HCT116 (cell line): Measurements from ENCODE around the gene COL9A3. TPM values are rescaled to one million over a fixed set of nuclear protein-coding genes. Genes with fewer than 3 reads are reported as not detected.

Experiments
- ATAC-seq: fragments of 200-7000 bp; cut with Tn5 transposase; 2 replicates; pipeline ENCODE4 v1.9.1; 2020; ENCODE audit warnings: mild to moderate bottlenecking, moderate library complexity
- BruUV-seq: library from RNA; stranded (reverse); fragments of 400-500 nt; replicated peaks from 2 replicates; lab custom pipeline; 2021; lab: Mats Ljungman, UMichigan
- CTCF ChIA-PET: fragments of 300-600 bp; sonication (Branson Sonifier 250); formaldehyde crosslinking; loops from one replicate; lab custom pipeline; 2021; ENCODE audit warnings: antibody characterized with exemption; lab: Charles Lee
- POLR2A ChIA-PET: fragments of 300-600, 350-600 bp; sonication (Branson Sonifier 250); formaldehyde crosslinking; loops from one replicate; lab custom pipeline; 2021; ENCODE audit warnings: antibody characterized with exemption; lab: Charles Lee
- RAD21 ChIA-PET, 2 experiments: fragments of 300-600 bp; sonication (Branson Sonifier 250); formaldehyde crosslinking; loops; one replicate each; lab custom pipeline; 2023; ENCODE audit warnings: low total read pairs in 2 of 2; ENCODE audit not compliant: uncharacterized antibody in 2 of 2, unreplicated experiment in 2 of 2, low non-redundant PET in 1 of 2; lab: Charles Lee
- DNase-seq: peaks from one replicate; pipeline ENCODE4 v3.0.0-alpha.2; 2010; ENCODE audit warnings: low read depth, low spot score
- H2AFZ ChIP-seq: fragments of 200-600 bp; shearing (Covaris generic), sonication (generic); 2 replicates; pipeline ENCODE4 v1.6.1; 2017; ENCODE audit warnings: low read depth, mixed run types, mixed read lengths, antibody characterized with exemption, low read length; ENCODE audit not compliant: poor library complexity, severe bottlenecking
- H3K27ac ChIP-seq: 2 replicates; pipeline ENCODE4 v1.5.1; 2012; ENCODE audit warnings: low read depth, low read length
- H3K27me3 ChIP-seq: fragments of 200-600 bp; sonication (generic); 2 replicates; pipeline ENCODE4 v1.6.1; 2016; ENCODE audit warnings: mixed run types, low read length, mixed read lengths; ENCODE audit not compliant: insufficient read depth
- H3K36me3 ChIP-seq, 2 experiments: fragments of 200-500 bp in 1 of 2; fragments of 200-600 bp in 1 of 2; sonication (Bioruptor generic) in 1 of 2; sonication (generic) in 1 of 2; 2 replicates each; pipeline versions ENCODE4 v1.5.1 to v1.6.1; 2014 to 2016; ENCODE audit warnings: low read length in 2 of 2, inconsistent platforms in 1 of 2, mixed read lengths in 1 of 2, mixed run types in 1 of 2; ENCODE audit not compliant: insufficient read depth in 2 of 2, control insufficient read depth in 1 of 2
- H3K4me1 ChIP-seq, 2 experiments: fragments of 200-600 bp in 1 of 2; sonication (generic) in 1 of 2; 2 replicates each; pipeline versions ENCODE4 v1.5.1 to v1.6.1; 2012 to 2017; ENCODE audit warnings: low read length in 2 of 2, inconsistent platforms in 1 of 2, mild to moderate bottlenecking in 1 of 2, mixed read lengths in 1 of 2, mixed run types in 1 of 2, moderate library complexity in 1 of 2; ENCODE audit not compliant: insufficient read depth in 2 of 2, control insufficient read depth in 1 of 2
- H3K4me2 ChIP-seq: fragments of 200-600 bp; sonication (generic); 2 replicates; pipeline ENCODE4 v1.6.1; 2017; ENCODE audit warnings: mixed run types, low read length, mixed read lengths
- H3K4me3 ChIP-seq, 2 experiments: fragments of 200-600 bp in 1 of 2; sonication (generic) in 1 of 2; replicated peaks in 1 of 2; 2 replicates each; pipeline ENCODE4 v1.5.1; 2011 to 2016; ENCODE audit warnings: low read length in 2 of 2, control low read depth in 1 of 2, low read depth in 1 of 2, mild to moderate bottlenecking in 1 of 2, mixed read lengths in 1 of 2, mixed run types in 1 of 2
- H3K79me2 ChIP-seq: fragments of 200-600 bp; sonication (generic); 2 replicates; pipeline ENCODE4 v1.6.1; 2017; ENCODE audit warnings: mild to moderate bottlenecking, mixed run types, low read length, moderate library complexity, mixed read lengths; ENCODE audit not compliant: insufficient read depth
- H3K9ac ChIP-seq: fragments of 200-600 bp; sonication (generic); 2 replicates; pipeline ENCODE4 v1.6.1; 2016; ENCODE audit warnings: low read length, mixed read lengths
- H3K9me2 ChIP-seq: fragments of 200-600 bp; sonication (generic), shearing (Covaris generic); 2 replicates; pipeline ENCODE4 v1.6.1; 2017; ENCODE audit warnings: mixed run types, mild to moderate bottlenecking, moderate library complexity; ENCODE audit not compliant: insufficient read depth
- H3K9me3 ChIP-seq, 2 experiments: fragments of 200-500 bp in 1 of 2; fragments of 200-600 bp in 1 of 2; sonication (Bioruptor generic) in 1 of 2; sonication (generic) in 1 of 2; 2 replicates each; pipeline ENCODE4 v1.6.1; 2014 to 2017; ENCODE audit warnings: low read length in 2 of 2, mixed read lengths in 2 of 2, inconsistent platforms in 1 of 2, low read depth in 1 of 2, mild to moderate bottlenecking in 1 of 2, mixed run types in 1 of 2, moderate library complexity in 1 of 2; ENCODE audit not compliant: control insufficient read depth in 1 of 2, insufficient read depth in 1 of 2
- H4K20me1 ChIP-seq: fragments of 200-600 bp; sonication (generic), shearing (Covaris generic); 2 replicates; pipeline ENCODE4 v1.6.1; 2017; ENCODE audit warnings: mixed run types, mild to moderate bottlenecking, moderate library complexity; ENCODE audit not compliant: insufficient read depth
- ATF3 ChIP-seq: IDR thresholded peaks from 2 replicates; pipeline ENCODE4 v1.6.1; 2012
- CBX3 ChIP-seq: IDR thresholded peaks from 2 replicates; pipeline ENCODE4 v1.6.1; 2012; ENCODE audit warnings: low read depth
- CEBPB ChIP-seq: IDR thresholded peaks from 2 replicates; pipeline ENCODE4 v1.6.1; 2012; ENCODE audit warnings: low read depth
- EGR1 ChIP-seq: IDR thresholded peaks from 2 replicates; pipeline ENCODE4 v1.6.1; 2012; ENCODE audit warnings: low read depth
- ELF1 ChIP-seq: IDR thresholded peaks from 2 replicates; pipeline ENCODE4 v1.6.1; 2012; ENCODE audit warnings: low read depth, borderline replicate concordance
- EZH2phosphoT487 ChIP-seq: fragments of 200-600 bp; IDR thresholded peaks from 2 replicates; pipeline ENCODE4 v1.6.1; 2018; ENCODE audit warnings: antibody characterized with exemption, borderline replicate concordance
- JUND ChIP-seq: IDR thresholded peaks from 2 replicates; pipeline ENCODE4 v1.6.1; 2012
- MAX ChIP-seq: IDR thresholded peaks from 2 replicates; pipeline ENCODE4 v1.6.1; 2012
- POLR2A ChIP-seq: IDR thresholded peaks from 2 replicates; pipeline ENCODE4 v1.7.0; 2011; ENCODE audit warnings: borderline replicate concordance; ENCODE audit not compliant: insufficient read depth, insufficient read length; ENCODE audit errors: extremely low read depth
- POLR2AphosphoS5 ChIP-seq: IDR thresholded peaks from 2 replicates; pipeline ENCODE4 v1.6.1; 2011; ENCODE audit warnings: mild to moderate bottlenecking, low read depth, low read length, moderate library complexity
- RAD21 ChIP-seq: IDR thresholded peaks from 2 replicates; pipeline ENCODE4 v1.6.1; 2012; ENCODE audit warnings: low read depth, mild to moderate bottlenecking
- REST ChIP-seq: IDR thresholded peaks from 2 replicates; pipeline ENCODE4 v1.6.1; 2012; ENCODE audit warnings: low read depth
- SP1 ChIP-seq: IDR thresholded peaks from 2 replicates; pipeline ENCODE4 v1.6.1; 2012; ENCODE audit warnings: low read depth
- SRF ChIP-seq: IDR thresholded peaks from 2 replicates; pipeline ENCODE4 v1.6.1; 2012; ENCODE audit warnings: low read depth
- TCF7L2 ChIP-seq: IDR thresholded peaks from 2 replicates; pipeline ENCODE4 v1.7.0; 2011; ENCODE audit warnings: borderline replicate concordance, inconsistent platforms; ENCODE audit not compliant: insufficient read depth, insufficient read length; ENCODE audit errors: extremely low read depth
- YY1 ChIP-seq: IDR thresholded peaks from 2 replicates; pipeline ENCODE4 v1.6.1; 2011; ENCODE audit warnings: low read length, low read depth, moderate library complexity, mild to moderate bottlenecking; ENCODE audit not compliant: insufficient replicate concordance; ENCODE audit errors: extremely low read depth
- ZBTB33 ChIP-seq: IDR thresholded peaks from 2 replicates; pipeline ENCODE4 v1.6.1; 2011; ENCODE audit warnings: mild to moderate bottlenecking, low read length, moderate library complexity; ENCODE audit not compliant: insufficient replicate concordance; ENCODE audit errors: extremely low read depth
- ZNF274 ChIP-seq: fragments of 200-500 bp; sonication (Bioruptor generic); IDR thresholded peaks from 2 replicates; pipeline ENCODE4 v1.6.1; 2014; ENCODE audit warnings: mild to moderate bottlenecking, low read depth, low read length, inconsistent platforms
- intact Hi-C: fragments of 100-400 bp; cut with micrococcal nuclease; formaldehyde crosslinking; loops from 2 replicates; pipeline ENCODE4 v1.10.0; 2022
- total RNA-seq: library from RNA; stranded (reverse); gene quantifications from one replicate; pipeline ENCODE4 v1.2.1, GENCODE V29; 2021; ENCODE audit not compliant: unreplicated experiment

Gene COL9A3
- total RNA-seq, 1 experiment from 2014 or later: 29.7 TPM

GRCh38 chr20:62844182-62844581, 27.3 kb downstream of the COL9A3 start:
- no peaks in the 10 kb centered on the region for H3K79me2 ChIP-seq
- no peaks in the 10 kb centered on the region for H3K9me2 ChIP-seq
- DNase-seq (no peak), ATAC-seq (no peak)
- POLR2A ChIA-PET: no interaction called here
- no TSS peak for BruUV-seq
- TF ChIP-seq EGR1: no peak
- TF ChIP-seq RAD21: no peak
- TF ChIP-seq SP1: no peak
- TF ChIP-seq TCF7L2: no peak
- no peak for TF ChIP-seq JUND
- no peak for TF ChIP-seq POLR2AphosphoS5
- TF ChIP-seq ZNF274: no peak
- no peak for TF ChIP-seq SRF
- TF ChIP-seq ELF1: no peak
- TF ChIP-seq ATF3: no peak
- no peak for TF ChIP-seq CBX3
- TF ChIP-seq MAX: no peak
- no peak for TF ChIP-seq ZBTB33
- no peak for TF ChIP-seq REST
- no peak for TF ChIP-seq EZH2phosphoT487
- no peak for TF ChIP-seq POLR2A
- TF ChIP-seq YY1: no peak
- no peak for TF ChIP-seq CEBPB
- H2AFZ ChIP-seq: no peak overlapping the region
- H3K4me2 ChIP-seq: no peak overlapping the region
- peaks cover 7 to 8% of the 10 kb centered on the region in 2 experiments; a peak in 2 of 4 replicates for H3K36me3 ChIP-seq
- H4K20me1 ChIP-seq: no peaks in the 10 kb centered on the region
- intact Hi-C loops: no loop called here
- H3K4me1 ChIP-seq: no peaks in the 10 kb centered on the region
- RAD21 ChIA-PET: no interaction called here
- no peak overlapping the region for H3K9ac ChIP-seq
- no peaks in the 10 kb centered on the region for H3K9me3 ChIP-seq
- H3K27me3 ChIP-seq: no peaks in the 10 kb centered on the region
- H3K4me3 ChIP-seq: no peak overlapping the region
- H3K27ac ChIP-seq: no peak overlapping the region
- CTCF ChIA-PET: no interaction called here
